IPS DF 19.7 (cell line): ENCODE measurements around the gene PSKH1.

Experiments
- DNase-seq: peaks from one replicate; pipeline ENCODE4 v3.0.0-alpha.2; 2013; ENCODE audit warnings: low read depth, low spot score

The PSKH1 gene

GRCh38 chr16:67939507-67940445 is 46.7 kb downstream of the PSKH1 start:
- DNase-seq = no peak

DNA sequence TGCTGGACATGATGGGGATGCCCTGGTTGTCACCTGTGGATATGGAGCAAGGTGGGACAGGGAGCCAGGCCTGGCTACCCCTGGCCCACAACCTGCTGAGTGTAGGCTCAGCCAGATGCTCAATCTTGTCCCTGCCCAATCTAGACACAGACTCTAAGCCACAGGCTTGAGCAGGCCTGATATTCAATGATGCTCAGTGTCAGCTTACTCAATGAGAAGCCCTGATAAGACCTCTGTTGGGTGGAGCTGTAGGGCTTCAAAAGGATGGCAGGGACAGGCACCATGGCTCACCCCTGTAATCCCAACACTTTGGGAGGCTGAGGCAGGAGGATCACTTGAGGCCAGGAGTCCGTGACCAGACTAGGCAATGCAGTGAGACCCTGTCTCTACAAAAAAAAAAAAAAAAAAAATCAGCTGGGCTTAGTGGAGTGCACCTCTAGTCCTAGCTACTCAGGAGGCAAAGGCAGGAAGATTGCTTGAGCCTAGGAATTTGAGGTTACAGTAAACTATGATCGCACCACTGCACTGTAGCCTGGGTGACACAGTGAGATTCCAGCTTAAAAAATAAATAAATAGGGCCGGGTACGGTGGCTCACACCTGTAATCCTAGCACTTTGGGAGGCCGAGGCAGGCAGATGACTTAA is 47.5 kb downstream of the PSKH1 start:
- no peak for DNase-seq

DNA sequence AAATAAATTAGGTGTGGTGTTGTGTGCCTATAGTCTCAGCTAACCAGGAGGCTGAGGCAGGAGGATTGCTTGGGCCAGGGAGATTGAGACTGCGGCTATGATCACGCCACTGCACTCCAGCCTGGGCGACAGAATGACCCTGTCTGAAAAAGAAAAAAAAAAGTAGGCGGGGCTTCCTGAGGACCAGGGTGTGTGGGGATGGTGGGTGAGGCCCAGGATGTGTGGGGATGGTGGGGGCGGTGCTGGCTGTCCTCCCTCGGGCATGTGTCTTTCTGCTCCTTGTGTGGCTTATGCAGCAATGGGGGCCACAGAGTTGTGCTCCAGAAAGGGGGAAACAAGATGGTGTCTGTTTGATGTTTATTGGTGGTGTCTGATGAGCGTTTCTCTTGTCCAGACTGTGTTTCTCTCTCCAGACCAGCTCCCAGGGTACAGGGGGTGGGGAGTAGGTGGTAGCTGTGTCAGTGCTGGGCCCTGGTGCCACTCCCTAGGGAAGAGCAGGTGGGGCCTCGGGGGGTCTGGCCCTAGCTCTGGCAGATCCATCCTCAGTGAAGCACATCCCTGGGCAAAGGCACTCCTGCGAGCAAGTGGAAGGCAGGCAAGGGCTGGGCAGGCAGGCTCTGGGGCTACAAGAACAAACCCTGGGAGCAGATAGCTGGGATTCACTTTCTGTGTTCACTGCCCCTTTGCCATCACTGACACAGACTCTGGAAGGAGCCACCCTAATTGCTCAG is 48.6 kb downstream of the PSKH1 start:
- no peak for DNase-seq

DNA sequence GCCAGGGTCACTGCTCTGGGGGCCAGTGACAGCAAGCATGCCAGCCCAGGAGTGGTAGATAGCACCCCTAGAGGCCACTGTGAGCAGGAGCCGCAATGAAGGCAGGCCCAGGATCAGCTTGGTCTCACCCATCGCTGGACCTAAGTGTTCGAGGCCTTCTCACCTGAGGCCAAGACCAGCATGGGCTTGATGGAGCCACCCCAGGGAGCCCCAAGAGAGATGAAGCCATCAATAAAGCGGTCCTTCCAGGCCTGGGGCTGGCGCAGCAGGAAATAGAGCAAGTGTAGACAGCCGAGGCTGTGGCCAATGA is 49.1 kb downstream of the PSKH1 start:
- no peak for DNase-seq

- DNase-seq = no peak
These were observed 49.6 kb downstream of the PSKH1 start for GRCh38 chr16:67942510-67943255.

DNA sequence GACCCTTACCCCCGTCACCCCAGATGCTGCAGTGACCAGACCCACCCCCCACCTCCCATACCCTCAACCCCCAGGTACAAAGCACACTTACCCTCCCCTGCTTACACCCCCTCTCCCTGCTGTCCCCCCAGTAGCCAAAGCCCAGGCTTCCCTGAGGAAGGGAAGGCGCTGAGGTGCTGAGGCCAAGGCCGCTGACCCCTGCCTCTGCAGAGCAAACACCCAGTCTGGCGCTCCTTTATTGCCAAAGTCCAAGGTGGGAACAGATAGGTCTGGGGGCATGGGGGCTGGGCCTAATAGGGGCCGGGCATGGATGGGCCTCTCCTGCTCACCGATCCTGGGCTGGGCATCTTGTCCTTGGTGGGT is 50.2 kb downstream of the PSKH1 start:
- no peak for DNase-seq

DNA sequence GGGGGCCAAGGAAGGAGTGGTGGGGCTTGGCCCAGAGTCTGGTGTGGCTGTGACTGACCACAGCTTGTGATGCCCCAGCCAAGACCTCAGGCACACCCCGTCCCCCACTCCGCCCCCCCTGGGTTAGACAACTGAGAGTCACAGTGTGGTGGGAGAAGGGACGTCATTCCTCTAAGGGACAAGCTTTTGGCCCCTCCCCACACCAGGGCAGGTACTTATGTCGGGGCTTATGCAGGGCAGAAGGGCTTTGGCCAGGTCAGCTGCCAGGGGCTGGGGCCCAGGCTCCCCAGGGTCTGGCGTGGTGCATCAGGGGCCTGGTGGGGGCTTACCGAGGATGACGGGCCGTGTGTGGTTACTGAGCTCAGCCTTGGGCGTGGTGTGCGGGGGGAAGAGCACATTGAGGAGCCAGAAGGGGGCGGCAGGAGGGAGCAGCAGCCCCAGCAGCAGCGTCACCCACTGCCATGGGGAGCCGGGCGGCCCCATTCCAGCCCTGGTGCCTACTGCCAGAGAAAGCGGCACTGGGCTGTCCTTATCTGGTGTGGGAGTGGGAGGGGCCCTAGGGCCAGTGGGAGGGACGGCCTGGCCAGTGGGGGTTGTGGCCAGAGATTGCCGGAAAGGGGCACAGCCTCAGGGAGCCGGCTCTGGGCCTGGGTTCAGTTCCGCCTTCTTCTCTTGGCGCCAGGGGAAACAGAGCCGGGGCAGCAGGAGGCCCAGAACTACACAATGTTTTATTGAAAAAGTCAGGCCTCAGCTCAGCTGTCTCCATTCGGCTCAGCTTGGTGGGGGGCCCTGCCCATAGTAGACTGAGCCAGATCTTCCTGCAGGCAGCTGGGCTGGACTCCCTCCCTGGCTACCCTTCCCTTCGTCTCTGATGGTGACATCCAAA is 50.8 kb downstream of the PSKH1 start, which contains the start of gene LCAT:
Gene LCAT, minus strand, starts transcription at position 502 of the 886 bp plus-strand sequence. Its CDS starts 19 bp downstream, at position 483.
- no peak for DNase-seq

DNA sequence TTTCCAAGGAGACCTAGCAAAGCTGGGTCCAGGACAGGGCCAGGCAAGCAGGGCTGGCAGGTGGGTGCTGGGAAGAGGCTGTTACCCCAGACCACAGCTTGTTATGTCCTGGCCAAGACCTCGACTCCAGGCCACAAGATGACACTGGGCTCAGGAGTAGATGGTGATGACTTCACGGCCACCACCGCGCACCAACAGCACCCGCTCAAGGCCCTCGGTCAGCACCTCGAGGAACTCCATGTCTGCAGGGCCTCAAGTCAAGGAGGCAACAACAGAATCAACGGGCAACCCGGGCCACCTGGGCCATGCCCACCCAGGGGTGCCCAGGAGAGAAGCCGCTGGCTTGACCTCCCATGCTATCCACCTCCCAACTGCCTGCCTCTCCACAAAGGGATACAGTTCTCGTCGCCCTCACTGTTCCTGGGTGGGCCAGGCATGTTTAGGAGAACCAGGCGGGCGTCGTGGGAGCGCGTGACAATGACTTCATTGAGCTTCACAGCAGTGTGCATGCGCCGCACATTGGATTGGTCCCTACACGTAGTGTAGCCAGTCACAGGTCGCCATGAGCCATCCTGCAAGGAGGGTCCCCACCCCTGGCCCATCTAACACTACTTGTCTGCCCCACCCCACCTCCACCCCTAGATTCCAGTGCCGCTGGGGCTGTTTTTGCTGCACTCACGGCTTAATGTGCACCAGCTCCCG is 51.8 kb downstream of the PSKH1 start:
- no peak for DNase-seq

GRCh38 chr16:67945392-67945933 is 52.4 kb downstream of the PSKH1 start:
- DNase-seq = no peak

DNA sequence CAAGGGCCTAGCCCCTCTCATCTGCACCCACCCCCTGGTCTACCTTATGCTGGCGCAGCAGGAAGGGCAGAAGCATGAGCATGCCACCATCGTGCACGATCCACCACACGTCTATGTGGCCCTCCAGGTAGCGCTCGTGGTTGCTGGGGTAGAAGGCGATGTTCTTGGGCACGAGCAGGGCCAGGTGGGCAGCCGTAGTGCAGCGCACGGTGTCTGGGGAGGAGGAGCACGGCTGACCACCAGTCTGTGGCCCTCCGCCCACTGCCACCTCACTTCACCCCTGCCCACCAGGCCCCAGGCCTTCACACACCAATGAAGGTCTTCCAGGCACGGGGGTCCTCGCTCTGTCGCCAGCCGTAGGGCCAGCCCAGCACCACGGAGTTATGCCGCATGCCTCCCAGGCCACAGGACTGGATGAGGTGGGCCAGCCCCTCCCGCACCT is 53.1 kb downstream of the PSKH1 start:
- no peak for DNase-seq

GRCh38 chr16:67946966-67947558 is 54.0 kb downstream of the PSKH1 start:
- DNase-seq = no peak

- no peak for DNase-seq
These were observed 55.0 kb downstream of the PSKH1 start for GRCh38 chr16:67948015-67948414.

DNA sequence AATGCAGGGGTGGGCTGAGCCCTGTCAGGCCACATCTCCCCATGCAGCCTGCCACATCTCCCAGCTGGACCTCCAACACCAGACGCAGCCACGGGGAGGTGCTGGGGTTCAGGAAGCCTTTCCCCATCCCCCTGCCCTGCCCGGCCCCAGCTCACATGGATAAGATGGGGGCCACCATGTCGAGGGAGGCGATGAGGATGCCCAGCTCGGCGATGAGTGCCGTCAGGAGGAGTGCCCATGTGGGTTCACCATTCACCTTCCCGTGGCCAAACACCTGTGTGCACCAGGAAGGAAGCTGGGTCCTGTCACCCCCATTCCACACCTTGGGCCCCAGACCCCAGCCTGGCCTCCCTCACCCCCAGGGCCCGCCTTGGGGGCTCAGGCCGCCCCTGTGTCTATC is 56.6 kb downstream of the PSKH1 start:
- no peak for DNase-seq

- no peak for DNase-seq
These were observed 57.3 kb downstream of the PSKH1 start for GRCh38 chr16:67950335-67950843.

- DNase-seq = no peak
These were observed 58.4 kb downstream of the PSKH1 start for GRCh38 chr16:67951485-67951884.

GRCh38 chr16:67953641-67954375 is 60.8 kb downstream of the PSKH1 start:
- DNase-seq = no peak

- no peak for DNase-seq
These were observed 61.6 kb downstream of the PSKH1 start for GRCh38 chr16:67954421-67955196.

DNA sequence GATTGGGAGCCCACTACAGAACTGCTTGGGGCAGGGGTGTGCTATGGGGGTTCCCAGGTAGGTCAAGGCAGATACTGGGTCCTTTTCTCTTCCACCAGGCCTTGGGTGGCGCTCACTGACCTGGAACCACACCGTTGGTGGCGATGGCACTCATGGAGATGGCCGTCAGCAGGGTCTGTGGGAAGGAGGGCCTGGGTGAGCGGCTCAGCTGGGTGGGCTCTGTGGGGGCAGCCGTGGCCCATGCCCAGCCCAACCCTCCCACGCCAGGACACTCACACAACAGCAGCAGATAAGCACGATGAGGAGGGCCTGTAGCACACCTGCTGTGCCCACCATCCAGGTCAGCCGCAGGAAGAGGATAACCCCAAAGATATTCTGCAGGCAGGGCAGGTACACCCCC is 64.6 kb downstream of the PSKH1 start:
- no peak for DNase-seq
